ENCODE measurements around the gene RPL10.

The RPL10 gene

GRCh38 chrX:154430479-154430878 is 32.3 kb downstream of the RPL10 start:
- TF ChIP-seq CTCF (IDR thresholded peaks at IDR 0.05): no peak

- TF ChIP-seq CTCF (IDR thresholded peaks at IDR 0.05): no peak
These were observed 32.7 kb downstream of the RPL10 start for GRCh38 chrX:154430916-154431315.

GRCh38 chrX:154431341-154431740 is 33.2 kb downstream of the RPL10 start:
- TF ChIP-seq CTCF (IDR thresholded peaks at IDR 0.05): no peak

GRCh38 chrX:154432210-154432609 is 34.0 kb downstream of the RPL10 start:
- TF ChIP-seq CTCF (IDR thresholded peaks at IDR 0.05): no peak

GRCh38 chrX:154433605-154434004 is 35.4 kb downstream of the RPL10 start:
- TF ChIP-seq CTCF (IDR thresholded peaks at IDR 0.05): no peak

- no peak for TF ChIP-seq CTCF (IDR thresholded peaks at IDR 0.05)
These were observed 36.4 kb downstream of the RPL10 start for GRCh38 chrX:154434394-154435168.

GRCh38 chrX:154435171-154435733 is 37.1 kb downstream of the RPL10 start:
- no peak for TF ChIP-seq CTCF (IDR thresholded peaks at IDR 0.05)

Measured in LNCAP (cell line).